Measurements from ENCODE around the gene HCRTR2.

DNA sequence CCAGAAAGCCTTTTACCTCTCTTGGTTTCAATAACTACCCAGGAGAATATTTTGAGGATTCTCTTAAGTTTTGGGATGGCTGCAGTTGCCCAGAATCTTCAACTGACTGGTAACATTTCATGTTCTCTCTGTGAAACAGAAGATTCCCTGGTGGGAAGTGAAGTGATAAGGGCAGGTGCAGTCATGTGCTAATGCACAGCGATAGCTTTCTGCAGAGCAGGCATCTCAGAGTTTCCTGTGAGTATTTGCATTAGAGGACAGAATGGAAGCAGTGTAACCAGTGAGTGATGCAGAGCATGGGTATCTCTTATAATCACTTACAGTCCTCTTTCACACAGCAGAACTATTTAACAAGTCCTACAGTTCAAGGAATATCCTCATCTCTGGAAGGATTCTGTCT is 76.1 kb downstream of the HCRTR2 start:
- TF ChIP-seq POLR2A (IDR thresholded peaks at IDR 0.05) (no peak), EP300 (IDR thresholded peaks at IDR 0.05; ENCODE audit: low read depth) (no peak)
- TF ChIP-seq, protein P1, sequence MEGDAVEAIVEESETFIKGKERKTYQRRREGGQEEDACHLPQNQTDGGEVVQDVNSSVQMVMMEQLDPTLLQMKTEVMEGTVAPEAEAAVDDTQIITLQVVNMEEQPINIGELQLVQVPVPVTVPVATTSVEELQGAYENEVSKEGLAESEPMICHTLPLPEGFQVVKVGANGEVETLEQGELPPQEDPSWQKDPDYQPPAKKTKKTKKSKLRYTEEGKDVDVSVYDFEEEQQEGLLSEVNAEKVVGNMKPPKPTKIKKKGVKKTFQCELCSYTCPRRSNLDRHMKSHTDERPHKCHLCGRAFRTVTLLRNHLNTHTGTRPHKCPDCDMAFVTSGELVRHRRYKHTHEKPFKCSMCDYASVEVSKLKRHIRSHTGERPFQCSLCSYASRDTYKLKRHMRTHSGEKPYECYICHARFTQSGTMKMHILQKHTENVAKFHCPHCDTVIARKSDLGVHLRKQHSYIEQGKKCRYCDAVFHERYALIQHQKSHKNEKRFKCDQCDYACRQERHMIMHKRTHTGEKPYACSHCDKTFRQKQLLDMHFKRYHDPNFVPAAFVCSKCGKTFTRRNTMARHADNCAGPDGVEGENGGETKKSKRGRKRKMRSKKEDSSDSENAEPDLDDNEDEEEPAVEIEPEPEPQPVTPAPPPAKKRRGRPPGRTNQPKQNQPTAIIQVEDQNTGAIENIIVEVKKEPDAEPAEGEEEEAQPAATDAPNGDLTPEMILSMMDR (IDR thresholded peaks at IDR 0.05) = no peak

All from transverse colon (tissue), 3 donors.